GM21367 (cell line): ENCODE measurements around the gene MLN.

Experiments used
- ATAC-seq: cut with Tn5 transposase; IDR thresholded peaks from one replicate; pipeline ENCODE4 v1.9.1; 2021; ENCODE audit not compliant: unreplicated experiment

MLN gene, protein sequence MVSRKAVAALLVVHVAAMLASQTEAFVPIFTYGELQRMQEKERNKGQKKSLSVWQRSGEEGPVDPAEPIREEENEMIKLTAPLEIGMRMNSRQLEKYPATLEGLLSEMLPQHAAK

GRCh38 chr6:33803571-33804053, at the start of gene MLN:
Gene MLN, minus strand, starts transcription at chr6:33804003. Its CDS starts 2,840 bp downstream, at chr6:33801163.
- no peak for ATAC-seq

DNA sequence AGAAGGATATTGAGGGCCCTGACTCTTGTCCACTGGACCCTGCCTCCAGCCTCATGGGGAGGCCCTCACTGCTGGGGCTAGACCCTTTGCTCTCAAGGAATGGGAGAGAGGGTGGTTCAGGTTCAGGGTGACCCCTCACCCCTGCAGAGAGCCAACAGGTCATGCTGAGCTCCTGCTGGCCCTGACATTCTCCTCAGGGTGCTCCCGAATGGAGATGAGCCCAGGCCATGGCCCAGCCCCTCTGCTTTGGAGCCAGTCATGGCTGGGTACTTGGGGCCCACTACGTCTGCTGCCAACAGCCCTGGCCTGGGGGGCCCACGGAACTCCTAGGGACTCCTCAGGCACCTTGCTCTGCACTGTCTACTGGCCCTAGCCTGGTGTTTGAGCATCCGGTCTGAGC, 49.2 kb upstream of the MLN start:
- no peak for ATAC-seq

DNA sequence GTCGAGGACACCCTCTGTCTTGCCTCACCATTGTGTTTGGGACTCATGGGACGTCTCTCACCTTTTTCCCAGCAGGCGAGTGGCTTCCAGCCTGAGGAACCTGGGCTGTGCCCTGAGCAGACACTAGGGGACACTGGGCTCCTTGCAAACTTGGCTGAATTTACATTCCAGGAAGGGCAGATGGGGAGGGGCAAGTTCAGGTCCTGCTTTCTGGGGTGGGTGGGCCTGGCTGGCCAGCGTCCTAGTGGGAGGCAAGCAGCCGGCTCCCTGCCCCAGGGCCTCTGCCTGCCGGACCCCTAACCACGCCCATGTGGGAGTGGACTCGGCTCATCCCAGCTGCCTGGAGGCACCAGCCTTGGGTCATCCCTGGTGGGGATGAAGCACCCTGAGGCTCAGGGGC, 48.2 kb upstream of the MLN start:
- no peak for ATAC-seq

GRCh38 chr6:33850869-33851541, 47.2 kb upstream of the MLN start:
- ATAC-seq: no peak

DNA sequence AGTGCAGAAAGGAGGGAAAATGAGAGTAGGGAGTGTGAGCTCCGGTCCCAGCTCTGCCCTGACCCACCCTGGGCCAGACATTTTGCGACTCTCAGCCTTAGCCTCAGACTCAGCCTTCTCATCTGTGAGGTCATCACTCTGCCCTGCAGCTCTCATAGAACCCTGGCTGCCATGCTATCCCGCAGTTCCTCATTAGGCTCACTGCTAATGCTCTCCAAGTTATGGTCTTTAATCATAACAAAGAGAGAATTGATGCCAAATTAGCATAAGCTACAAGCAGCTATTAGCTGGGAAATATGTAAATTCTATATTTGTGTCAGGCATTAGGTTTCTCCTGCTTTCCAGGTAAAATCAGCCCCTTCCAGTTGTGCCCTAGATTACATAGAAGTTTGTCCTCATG, 46.5 kb upstream of the MLN start:
- ATAC-seq: no peak

DNA sequence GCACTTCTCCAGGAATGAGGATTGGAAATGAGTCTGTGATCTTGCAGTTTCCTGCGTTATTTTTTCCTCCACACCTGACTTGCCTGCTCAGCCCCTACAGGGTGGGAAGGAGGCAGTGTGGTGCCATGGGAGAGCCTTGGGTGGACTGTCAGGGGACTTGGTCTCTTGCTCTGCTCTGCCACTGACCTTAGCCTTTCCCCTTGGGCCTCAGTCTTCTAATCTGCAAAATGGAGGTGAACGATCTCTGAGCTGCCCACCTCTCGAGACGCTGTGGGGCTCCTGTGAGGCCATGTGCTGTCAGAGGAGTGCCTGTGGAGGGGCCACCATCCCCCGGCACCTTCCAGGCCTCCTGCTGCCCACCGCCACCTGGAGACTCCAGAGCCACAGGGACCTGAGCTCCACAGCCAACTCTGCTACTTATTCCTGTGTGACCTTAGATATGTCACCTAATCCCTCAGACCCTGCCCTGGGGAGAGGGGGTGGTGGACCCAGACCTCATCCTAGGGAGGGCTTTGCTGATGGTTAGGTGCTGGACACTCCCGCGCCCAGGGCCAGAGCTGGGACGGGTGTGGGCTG, 45.8 kb upstream of the MLN start:
- no peak for ATAC-seq

GRCh38 chr6:33848484-33848883, 44.7 kb upstream of the MLN start:
- no peak for ATAC-seq

GRCh38 chr6:33847867-33848266, 44.1 kb upstream of the MLN start:
- no peak for ATAC-seq

GRCh38 chr6:33847078-33847477, 43.3 kb upstream of the MLN start:
- no peak for ATAC-seq

DNA sequence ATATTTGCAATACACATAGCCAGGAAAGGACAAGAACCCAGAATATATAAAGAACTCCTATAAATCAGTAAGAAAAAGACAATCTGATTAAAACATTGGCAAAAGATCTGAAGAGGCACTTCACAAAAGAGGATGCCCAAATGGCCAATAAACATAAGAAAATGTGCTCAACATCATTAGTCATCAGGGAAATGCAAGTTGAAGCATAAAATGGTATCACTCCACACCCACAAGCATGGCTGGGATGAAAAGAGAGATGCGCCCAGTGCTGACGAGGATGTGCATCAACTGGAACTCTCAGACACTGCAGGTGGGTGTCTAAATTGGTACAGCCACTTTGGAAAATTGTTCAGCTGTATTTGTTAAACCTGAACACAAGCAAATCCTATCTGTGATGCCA, 42.4 kb upstream of the MLN start:
- ATAC-seq: no peak

DNA sequence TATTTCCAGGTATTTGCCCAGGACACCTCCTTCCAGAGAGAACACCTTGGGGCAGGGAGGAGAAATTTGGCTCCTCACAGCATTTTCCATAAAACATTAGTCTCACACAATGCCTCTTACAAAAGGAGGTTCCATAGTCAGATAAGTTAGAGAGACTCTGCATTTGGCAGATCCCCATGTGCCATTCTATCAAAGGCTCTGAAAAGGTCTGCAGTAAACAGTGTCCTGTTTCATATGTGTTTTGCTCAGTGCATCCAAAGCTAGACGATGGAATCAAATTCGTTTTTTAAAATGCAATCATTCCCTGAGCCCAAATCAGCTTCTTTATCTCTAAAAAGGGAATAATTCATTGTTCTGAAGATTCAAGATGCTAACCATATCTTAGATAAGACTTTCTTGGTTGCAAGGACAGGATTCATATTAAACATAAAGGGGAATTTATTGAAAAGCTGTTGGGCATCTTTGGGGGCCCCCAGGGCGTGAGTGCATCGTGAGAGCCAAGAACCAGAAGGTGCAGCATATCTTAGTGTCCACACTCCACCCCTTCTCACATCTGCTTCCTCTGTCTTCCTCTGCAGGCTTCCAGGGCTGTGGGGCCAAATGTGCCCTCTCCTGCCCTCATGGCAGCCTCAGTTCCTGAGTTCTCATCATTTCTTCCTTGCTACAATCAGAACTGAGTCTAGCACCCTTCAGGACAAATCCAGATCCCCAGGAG, 41.4 kb upstream of the MLN start:
- ATAC-seq: no peak

GRCh38 chr6:33843131-33844121, 39.6 kb upstream of the MLN start:
- ATAC-seq: no peak

- no peak for ATAC-seq
These were observed 38.1 kb upstream of the MLN start for GRCh38 chr6:33841868-33842267.

GRCh38 chr6:33841070-33841469, 37.3 kb upstream of the MLN start:
- no peak for ATAC-seq

- no peak for ATAC-seq
These were observed 36.5 kb upstream of the MLN start for GRCh38 chr6:33840048-33840926.

DNA sequence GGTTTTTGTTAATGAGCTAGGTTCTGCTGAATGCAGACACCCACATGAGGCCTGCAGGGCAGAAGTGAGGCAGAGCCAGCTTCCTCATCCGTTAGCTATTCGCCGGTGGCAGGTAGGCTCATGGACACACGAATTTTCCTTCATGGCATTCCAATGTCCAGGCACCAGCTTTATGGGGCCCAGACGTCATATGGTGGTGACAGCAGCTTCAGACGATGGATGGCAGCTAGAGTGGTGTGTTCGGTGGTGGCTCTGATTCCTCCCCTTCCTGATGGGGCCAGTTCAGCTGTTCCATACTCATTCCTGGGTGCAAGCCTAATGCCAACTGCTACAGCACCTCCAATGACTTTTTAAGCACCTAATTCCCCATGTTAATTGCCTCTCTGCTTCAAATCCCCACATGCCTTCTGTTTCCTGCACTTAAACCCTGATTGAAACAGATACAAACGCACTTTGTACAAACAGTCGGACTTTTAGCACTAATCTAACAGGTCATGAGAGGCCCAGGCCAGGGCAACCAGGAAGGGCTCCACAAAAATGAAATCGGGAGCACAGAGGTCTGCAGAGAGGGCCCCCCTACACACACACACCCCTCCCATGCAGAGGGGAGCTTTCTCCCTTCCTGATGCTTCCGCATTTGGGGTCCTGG, 35.7 kb upstream of the MLN start:
- no peak for ATAC-seq

GRCh38 chr6:33838983-33839382, 35.2 kb upstream of the MLN start:
- no peak for ATAC-seq

GRCh38 chr6:33837971-33838665, 34.3 kb upstream of the MLN start:
- no peak for ATAC-seq
